GM12878 (cell line): ENCODE measurements around the gene ESYT3. TPM values are rescaled to one million over a fixed set of nuclear protein-coding genes. Genes with fewer than 3 reads are reported as not detected.

Experiments used
- ATAC-seq: fragments of 200-7000 bp; cut with Tn5 transposase; 3 replicates; pipeline ENCODE4 v1.9.1; 2020; ENCODE audit warnings: mild to moderate bottlenecking, moderate library complexity
- BruUV-seq: library from RNA; stranded (reverse); fragments of 400-500 nt; replicated peaks from 2 replicates; lab custom pipeline; 2021; lab: Mats Ljungman, UMichigan
- CTCF ChIA-PET: fragments of 300-600 bp; sonication (Branson Sonifier 250); formaldehyde crosslinking; extraction: SDS; loops from one replicate; lab custom pipeline; 2021; ENCODE audit warnings: inconsistent platforms; lab: Yijun Ruan, JAX
- POLR2A ChIA-PET: fragments of 350-600 bp; formaldehyde crosslinking; extraction: SDS; loops from one replicate; lab custom pipeline; 2021; ENCODE audit warnings: inconsistent platforms; lab: Charles Lee
- RAD21 ChIA-PET: fragments of 300-600 bp; sonication (Branson Sonifier 250); formaldehyde crosslinking; loops from one replicate; lab custom pipeline; 2023; ENCODE audit warnings: antibody characterized with exemption; ENCODE audit not compliant: unreplicated experiment; lab: Charles Lee
- SMC1A ChIA-PET: fragments of 300-600 bp; sonication (Branson Sonifier 250); formaldehyde crosslinking; loops from one replicate; lab custom pipeline; 2023; ENCODE audit not compliant: unreplicated experiment, uncharacterized antibody; lab: Charles Lee
- DNase-seq: peaks from one replicate; pipeline ENCODE4 v3.0.0-alpha.2; 2011; ENCODE audit warnings: low read depth, low spot score
- FAIRE-seq: peaks from 3 replicates; lab custom pipeline; 2011; peaks lifted over from hg19 to GRCh38; lab: Jason Lieb, UNC
- H2AFZ ChIP-seq: 2 replicates; pipeline ENCODE4 v1.6.0; 2011; ENCODE audit warnings: low read depth, low read length, control low read depth; ENCODE audit not compliant: control insufficient read depth
- H3K27ac ChIP-seq: 2 replicates; pipeline ENCODE4 v1.5.1; 2011; ENCODE audit warnings: control low read depth; ENCODE audit not compliant: control insufficient read depth, insufficient read depth
- H3K27me3 ChIP-seq, 2 experiments: replicated peaks in 1 of 2; 2 replicates each; pipeline versions ENCODE4 v1.6.0 to v1.6.1; 2011; ENCODE audit warnings: low read length in 1 of 2; ENCODE audit not compliant: control insufficient read depth in 2 of 2, insufficient read depth in 2 of 2
- H3K36me3 ChIP-seq, 2 experiments: 2 replicates each; pipeline ENCODE4 v1.5.1; 2011; ENCODE audit warnings: low read length in 1 of 2; ENCODE audit not compliant: control insufficient read depth in 2 of 2, insufficient read depth in 2 of 2
- H3K4me1 ChIP-seq: 2 replicates; pipeline ENCODE4 v1.6.1; 2011; ENCODE audit warnings: mild to moderate bottlenecking, low read length, moderate library complexity, mixed read lengths; ENCODE audit not compliant: control insufficient read depth, insufficient read depth
- H3K4me2 ChIP-seq: 2 replicates; pipeline ENCODE4 v1.6.0; 2011; ENCODE audit warnings: control low read depth; ENCODE audit not compliant: control insufficient read depth, insufficient read depth
- H3K4me3 ChIP-seq: fragments of 200-600 bp; sonication (generic); 2 replicates; pipeline ENCODE4 v1.5.1; 2016
- H3K79me2 ChIP-seq: 2 replicates; pipeline ENCODE4 v1.6.0; 2011; ENCODE audit warnings: low read length; ENCODE audit not compliant: control insufficient read depth, insufficient read depth
- H3K9ac ChIP-seq: 2 replicates; pipeline ENCODE4 v1.8.0; 2011; ENCODE audit warnings: low read length, control low read depth, mixed read lengths; ENCODE audit not compliant: control insufficient read depth, insufficient read depth
- H3K9me3 ChIP-seq: replicated peaks from 3 replicates; pipeline ENCODE4 v1.5.1; 2011; ENCODE audit warnings: mild to moderate bottlenecking, low read length; ENCODE audit not compliant: control insufficient read depth, insufficient read depth
- H4K20me1 ChIP-seq: 2 replicates; pipeline ENCODE4 v1.6.0; 2011; ENCODE audit not compliant: control insufficient read depth, insufficient read depth
- BCL3 ChIP-seq: IDR thresholded peaks from 2 replicates; pipeline ENCODE4 v1.6.1; 2011; ENCODE audit warnings: borderline replicate concordance, low read depth, mild to moderate bottlenecking, moderate library complexity, low read length; ENCODE audit not compliant: insufficient read depth, poor library complexity, severe bottlenecking
- ETV6 ChIP-seq, 2 experiments: fragments of 450-650 bp in 1 of 2; IDR thresholded peaks in 1 of 2; conservative IDR thresholded peaks in 1 of 2; 2 replicates each; pipeline ENCODE4 v1.6.1; 2014; ENCODE audit warnings: antibody characterized with exemption in 1 of 2, borderline replicate concordance in 1 of 2, low read depth in 1 of 2, mild to moderate bottlenecking in 1 of 2, moderate library complexity in 1 of 2
- HDAC6 ChIP-seq: fragments of 200-600 bp; sonication (generic); IDR thresholded peaks from one replicate; pipeline ENCODE4 v1.8.0; 2017; ENCODE audit warnings: antibody characterized with exemption; ENCODE audit not compliant: unreplicated experiment
- KAT2A ChIP-seq: conservative IDR thresholded peaks from 2 replicates; pipeline ENCODE4 v1.6.1; 2011; ENCODE audit warnings: low read depth, low read length; ENCODE audit not compliant: control insufficient read depth
- LARP7 ChIP-seq: fragments of 450-650 bp; IDR thresholded peaks from 2 replicates; pipeline ENCODE4 v1.6.1; 2017; ENCODE audit warnings: mild to moderate bottlenecking
- NR2C2 ChIP-seq: IDR thresholded peaks from 2 replicates; pipeline ENCODE4 v1.6.1; 2011; ENCODE audit warnings: borderline replicate concordance, low read depth; ENCODE audit not compliant: control insufficient read depth, insufficient read length
- SMAD1 ChIP-seq: fragments of 450-650 bp; IDR thresholded peaks from 2 replicates; pipeline ENCODE4 v1.6.1; 2018; ENCODE audit warnings: mild to moderate bottlenecking, low read depth; ENCODE audit not compliant: partially characterized antibody
- STAT3 ChIP-seq: IDR thresholded peaks from 2 replicates; pipeline ENCODE4 v1.6.1; 2011; ENCODE audit warnings: low read depth, low read length, improper control_type of control experiment
- ZNF207 ChIP-seq: fragments of 450-650 bp; IDR thresholded peaks from 2 replicates; pipeline ENCODE4 v1.6.1; 2014; ENCODE audit warnings: antibody characterized with exemption, mild to moderate bottlenecking, borderline replicate concordance
- ZNF622 ChIP-seq: fragments of 450-650 bp; IDR thresholded peaks from 2 replicates; pipeline ENCODE4 v1.6.1; 2017; ENCODE audit warnings: mild to moderate bottlenecking, inconsistent platforms
- WGBS: methylation state at CpG from one replicate; pipeline ENCODE4 v1.1.6; 2016; ENCODE audit warnings: low lambda C conversion rate; ENCODE audit not compliant: insufficient replicate concordance, insufficient coverage; ENCODE audit errors: missing lambda C conversion rate; 5-methylcytosine and 5-hydroxymethylcytosine counted together
- in situ Hi-C: fragments of 300-500 bp; cut with MboI; formaldehyde crosslinking; loops from 9 replicates; pipeline ENCODE4 v1.14.3; 2018; ENCODE audit warnings: mixed read lengths
- intact Hi-C: fragments of 100-400 bp; cut with micrococcal nuclease; formaldehyde crosslinking; loops from one replicate; pipeline ENCODE4 v1.14.2; 2022; ENCODE audit not compliant: unreplicated experiment
- polyA plus RNA-seq, 11 experiments: library from polyadenylated mRNA; depleted of rRNA in 4 of 11; unstranded in 6 of 11; stranded (reverse) in 5 of 11; fragments of >200 nt; fragmentation: Nextera tagmentation in 4 of 11; fragmentation: Illumina TruSeq in 1 of 11; extraction: Ambion mirVana in 4 of 11; extraction: Trizol in 1 of 11; gene quantifications; 1 replicate in 1 of 11; 2 replicates in 10 of 11; pipeline versions ENCODE4 v1.2.1 to v1.2.3, GENCODE V29; 2011 to 2016; ENCODE audit warnings: inconsistent platforms in 2 of 11, missing spikeins in 2 of 11, low read depth in 1 of 11
- total RNA-seq, 4 experiments: library from RNA; depleted of rRNA in 3 of 4; stranded (reverse); fragments of >200 nt in 3 of 4; fragmentation: Illumina TruSeq in 1 of 4; extraction: Trizol in 1 of 4; gene quantifications; 2 replicates each; pipeline versions ENCODE4 v1.2.1 to v1.2.3, GENCODE V29; 2013 to 2021
- TF ChIP-seq, protein P1 (sequence below): fragments of 450-650 bp; IDR thresholded peaks from 2 replicates; pipeline ENCODE4 v1.6.1; 2017; ENCODE audit warnings: mild to moderate bottlenecking, moderate library complexity
- TF ChIP-seq, protein P2 (sequence below): IDR thresholded peaks from 2 replicates; pipeline ENCODE4 v1.6.1; 2012; ENCODE audit warnings: low read depth, low read length, improper control_type of control experiment
- TF ChIP-seq, protein P3 (sequence below): fragments of 450-650 bp; IDR thresholded peaks from 2 replicates; pipeline ENCODE4 v1.6.1; 2017; ENCODE audit warnings: antibody characterized with exemption, mild to moderate bottlenecking, moderate library complexity

ESYT3 gene
- total and polyA plus RNA-seq, 10 of the 15 experiments (the other 5 are each of a cell fraction or from before 2014, with no cell fraction given) = not detected

- no TSS peak for BruUV-seq
- TF ChIP-seq BCL3 = no peak
- TF ChIP-seq LARP7 = no peak
- TF ChIP-seq, protein P1, sequence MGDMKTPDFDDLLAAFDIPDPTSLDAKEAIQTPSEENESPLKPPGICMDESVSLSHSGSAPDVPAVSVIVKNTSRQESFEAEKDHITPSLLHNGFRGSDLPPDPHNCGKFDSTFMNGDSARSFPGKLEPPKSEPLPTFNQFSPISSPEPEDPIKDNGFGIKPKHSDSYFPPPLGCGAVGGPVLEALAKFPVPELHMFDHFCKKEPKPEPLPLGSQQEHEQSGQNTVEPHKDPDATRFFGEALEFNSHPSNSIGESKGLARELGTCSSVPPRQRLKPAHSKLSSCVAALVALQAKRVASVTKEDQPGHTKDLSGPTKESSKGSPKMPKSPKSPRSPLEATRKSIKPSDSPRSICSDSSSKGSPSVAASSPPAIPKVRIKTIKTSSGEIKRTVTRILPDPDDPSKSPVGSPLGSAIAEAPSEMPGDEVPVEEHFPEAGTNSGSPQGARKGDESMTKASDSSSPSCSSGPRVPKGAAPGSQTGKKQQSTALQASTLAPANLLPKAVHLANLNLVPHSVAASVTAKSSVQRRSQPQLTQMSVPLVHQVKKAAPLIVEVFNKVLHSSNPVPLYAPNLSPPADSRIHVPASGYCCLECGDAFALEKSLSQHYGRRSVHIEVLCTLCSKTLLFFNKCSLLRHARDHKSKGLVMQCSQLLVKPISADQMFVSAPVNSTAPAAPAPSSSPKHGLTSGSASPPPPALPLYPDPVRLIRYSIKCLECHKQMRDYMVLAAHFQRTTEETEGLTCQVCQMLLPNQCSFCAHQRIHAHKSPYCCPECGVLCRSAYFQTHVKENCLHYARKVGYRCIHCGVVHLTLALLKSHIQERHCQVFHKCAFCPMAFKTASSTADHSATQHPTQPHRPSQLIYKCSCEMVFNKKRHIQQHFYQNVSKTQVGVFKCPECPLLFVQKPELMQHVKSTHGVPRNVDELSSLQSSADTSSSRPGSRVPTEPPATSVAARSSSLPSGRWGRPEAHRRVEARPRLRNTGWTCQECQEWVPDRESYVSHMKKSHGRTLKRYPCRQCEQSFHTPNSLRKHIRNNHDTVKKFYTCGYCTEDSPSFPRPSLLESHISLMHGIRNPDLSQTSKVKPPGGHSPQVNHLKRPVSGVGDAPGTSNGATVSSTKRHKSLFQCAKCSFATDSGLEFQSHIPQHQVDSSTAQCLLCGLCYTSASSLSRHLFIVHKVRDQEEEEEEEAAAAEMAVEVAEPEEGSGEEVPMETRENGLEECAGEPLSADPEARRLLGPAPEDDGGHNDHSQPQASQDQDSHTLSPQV = no peak
- TF ChIP-seq, protein P2, sequence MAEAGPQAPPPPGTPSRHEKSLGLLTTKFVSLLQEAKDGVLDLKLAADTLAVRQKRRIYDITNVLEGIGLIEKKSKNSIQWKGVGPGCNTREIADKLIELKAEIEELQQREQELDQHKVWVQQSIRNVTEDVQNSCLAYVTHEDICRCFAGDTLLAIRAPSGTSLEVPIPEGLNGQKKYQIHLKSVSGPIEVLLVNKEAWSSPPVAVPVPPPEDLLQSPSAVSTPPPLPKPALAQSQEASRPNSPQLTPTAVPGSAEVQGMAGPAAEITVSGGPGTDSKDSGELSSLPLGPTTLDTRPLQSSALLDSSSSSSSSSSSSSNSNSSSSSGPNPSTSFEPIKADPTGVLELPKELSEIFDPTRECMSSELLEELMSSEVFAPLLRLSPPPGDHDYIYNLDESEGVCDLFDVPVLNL = no peak
- no peak for TF ChIP-seq ZNF622
- no peak for TF ChIP-seq KAT2A
- no peak for TF ChIP-seq STAT3
- TF ChIP-seq SMAD1 = no peak
- no peak for TF ChIP-seq ETV6 (conservative IDR thresholded peaks at IDR 0.05 in 1 of 2, IDR thresholded peaks at IDR 0.05 in 1 of 2; ENCODE audit: borderline replicate concordance in 1 of 2, low read depth in 1 of 2)
- TF ChIP-seq, protein P3, sequence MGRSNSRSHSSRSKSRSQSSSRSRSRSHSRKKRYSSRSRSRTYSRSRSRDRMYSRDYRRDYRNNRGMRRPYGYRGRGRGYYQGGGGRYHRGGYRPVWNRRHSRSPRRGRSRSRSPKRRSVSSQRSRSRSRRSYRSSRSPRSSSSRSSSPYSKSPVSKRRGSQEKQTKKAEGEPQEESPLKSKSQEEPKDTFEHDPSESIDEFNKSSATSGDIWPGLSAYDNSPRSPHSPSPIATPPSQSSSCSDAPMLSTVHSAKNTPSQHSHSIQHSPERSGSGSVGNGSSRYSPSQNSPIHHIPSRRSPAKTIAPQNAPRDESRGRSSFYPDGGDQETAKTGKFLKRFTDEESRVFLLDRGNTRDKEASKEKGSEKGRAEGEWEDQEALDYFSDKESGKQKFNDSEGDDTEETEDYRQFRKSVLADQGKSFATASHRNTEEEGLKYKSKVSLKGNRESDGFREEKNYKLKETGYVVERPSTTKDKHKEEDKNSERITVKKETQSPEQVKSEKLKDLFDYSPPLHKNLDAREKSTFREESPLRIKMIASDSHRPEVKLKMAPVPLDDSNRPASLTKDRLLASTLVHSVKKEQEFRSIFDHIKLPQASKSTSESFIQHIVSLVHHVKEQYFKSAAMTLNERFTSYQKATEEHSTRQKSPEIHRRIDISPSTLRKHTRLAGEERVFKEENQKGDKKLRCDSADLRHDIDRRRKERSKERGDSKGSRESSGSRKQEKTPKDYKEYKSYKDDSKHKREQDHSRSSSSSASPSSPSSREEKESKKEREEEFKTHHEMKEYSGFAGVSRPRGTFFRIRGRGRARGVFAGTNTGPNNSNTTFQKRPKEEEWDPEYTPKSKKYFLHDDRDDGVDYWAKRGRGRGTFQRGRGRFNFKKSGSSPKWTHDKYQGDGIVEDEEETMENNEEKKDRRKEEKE = no peak
- TF ChIP-seq HDAC6 = no peak
- no peak for TF ChIP-seq ZNF207
- no peak for TF ChIP-seq NR2C2
- Histone ChIP-seq H3K4me2 (no peak overlapping the region), H3K9ac (no peak overlapping the region), H3K9me3 (no peaks in the 10 kb centered on the region), H3K36me3 (no peaks in the 10 kb centered on the region), H4K20me1 (no peaks in the 10 kb centered on the region), H3K4me1 (no peaks in the 10 kb centered on the region), H3K4me3 (no peak overlapping the region), H3K27me3 (no peaks in the 10 kb centered on the region; a peak in 2 of 4 replicates), H3K79me2 (no peaks in the 10 kb centered on the region), H2AFZ (no peak overlapping the region), H3K27ac (no peak overlapping the region)
- FAIRE-seq (no peak), DNase-seq (no peak), ATAC-seq (no peak)
- ChIA-PET RAD21 (interaction anchor here (0.6 kb wide), 1 partner anchor 225 kb away, joined by 3 read pairs; no protein-coding TSS in a partner anchor), POLR2A (no interaction called here), SMC1A (interaction anchor here (1.0 to 1.7 kb wide), 3 partner anchors 8 to 449 kb away, joined by 3 read pairs; no protein-coding TSS in a partner anchor), CTCF (interaction anchor here (1.0 to 1.2 kb wide), 2 partner anchors 66 to 123 kb away, joined by 4 to 7 read pairs; partner anchors contain the start of gene CEP70)
- in situ Hi-C loops = no loop called here
- intact Hi-C loops = no loop called here
- 15% methylated on average over 3 of the region's 3 CpGs for WGBS
Observed at GRCh38 chr3:138470687-138471086, 36.3 kb downstream of the ESYT3 start.
